ENCODE results near the gene CPNE2. TPM values are rescaled to one million over a fixed set of nuclear protein-coding genes. Genes with fewer than 3 reads are reported as not detected.

CPNE2 gene
- total and polyA plus RNA-seq, 8 donors: 8.7 to 55.4 (median 26.1) TPM

DNA sequence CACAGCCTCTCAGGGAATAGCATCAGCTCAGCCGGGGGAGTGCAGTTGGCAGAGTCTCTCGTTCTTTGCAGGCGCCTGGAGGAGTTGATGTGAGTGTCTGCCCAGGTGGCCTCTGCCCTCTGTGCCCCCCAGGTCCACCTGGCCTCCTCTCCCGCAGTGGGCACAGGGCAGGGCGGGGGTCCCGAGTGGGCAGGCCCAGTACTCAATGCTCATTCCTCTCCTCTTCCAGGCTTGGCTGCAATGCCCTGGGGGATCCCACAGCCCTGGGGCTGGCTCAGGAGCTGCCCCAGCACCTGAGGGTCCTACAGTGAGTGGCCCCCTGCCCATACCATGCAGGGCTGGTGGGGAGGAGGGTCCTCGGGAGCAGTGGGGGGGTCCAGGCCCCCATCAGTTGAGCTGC lies 14.7 kb upstream of the CPNE2 start:
- H3K36me3 ChIP-seq: peaks cover 7 to 89% (median 52%) of the 10 kb centered on the region in 4 donors
- no peak overlapping the region for H3K27ac ChIP-seq
- H3K4me1 ChIP-seq: no peaks in the 10 kb centered on the region
- no peaks in the 10 kb centered on the region for H3K9me3 ChIP-seq
- TF ChIP-seq POLR2AphosphoS5 (IDR thresholded peaks at IDR 0.05) (no peak), POLR2A (IDR thresholded peaks at IDR 0.05) (no peak), EP300 (IDR thresholded peaks at IDR 0.05) (no peak), CTCF (IDR thresholded peaks at IDR 0.05) (no peak)
- no peaks in the 10 kb centered on the region for H3K27me3 ChIP-seq
- intact Hi-C loops (cut with DNase I; ENCODE audit: low total_unique reads): no loop called here
- H3K4me3 ChIP-seq: no peak overlapping the region
- DNase-seq: no peak
- WGBS, 5 donors: 75 to 90% (median 81%) methylated on average over 2 to 7 of the region's 7 CpGs

- intact Hi-C loops (cut with DNase I; ENCODE audit: low total_unique reads): loop anchor here (10.0 kb wide), 1 partner anchor 83 kb away; no protein-coding TSS in a partner anchor
- Histone ChIP-seq H3K27ac (no peak overlapping the region), H3K27me3 (no peaks in the 10 kb centered on the region), H3K36me3 (peaks cover 4 to 58% (median 33%) of the 10 kb centered on the region in 4 donors), H3K9me3 (no peaks in the 10 kb centered on the region), H3K4me3 (no peak overlapping the region), H3K4me1 (peaks cover 0 to 10% (median 6%) of the 10 kb centered on the region in 4 donors)
- TF ChIP-seq EP300 (IDR thresholded peaks at IDR 0.05): no peak
- TF ChIP-seq POLR2A (IDR thresholded peaks at IDR 0.05): no peak
- no peak for TF ChIP-seq POLR2AphosphoS5 (IDR thresholded peaks at IDR 0.05)
- TF ChIP-seq CTCF (IDR thresholded peaks at IDR 0.05): no peak
- no peak for DNase-seq
Measured at GRCh38 chr16:57081744-57082143, 10.6 kb upstream of the CPNE2 start.

DNA sequence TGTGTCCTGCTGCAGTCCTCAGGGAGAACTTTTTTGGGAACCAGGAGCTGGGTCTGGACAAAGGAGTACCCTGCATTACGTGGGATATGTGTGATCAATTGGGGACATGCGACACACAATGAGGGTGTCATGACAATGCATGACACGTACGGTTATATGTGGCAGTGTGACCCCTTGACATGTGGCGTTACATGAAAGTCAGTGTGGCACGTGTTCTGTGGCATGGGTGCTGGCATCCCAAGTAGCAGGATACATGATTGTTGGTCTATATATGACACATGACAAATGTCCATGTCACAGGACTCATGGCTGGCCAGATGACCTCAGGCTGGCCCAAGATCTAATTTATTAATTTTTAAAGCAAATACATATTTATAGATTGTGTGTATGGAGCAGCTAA lies 9.7 kb upstream of the CPNE2 start:
- H3K4me3 ChIP-seq: no peak overlapping the region
- peaks cover 4 to 49% (median 24%) of the 10 kb centered on the region in 4 donors for H3K36me3 ChIP-seq
- intact Hi-C loops (cut with DNase I; ENCODE audit: low total_unique reads): loop anchor here (10.0 kb wide), 1 partner anchor 82 kb away; no protein-coding TSS in a partner anchor
- H3K27ac ChIP-seq: no peak overlapping the region
- H3K9me3 ChIP-seq: no peaks in the 10 kb centered on the region
- H3K27me3 ChIP-seq: no peaks in the 10 kb centered on the region
- no peak for DNase-seq
- 86 to 93% (median 91%) methylated on average over 6 of the region's 6 CpGs for WGBS, 5 donors
- no peak for TF ChIP-seq POLR2A (IDR thresholded peaks at IDR 0.05)
- TF ChIP-seq POLR2AphosphoS5 (IDR thresholded peaks at IDR 0.05): no peak
- TF ChIP-seq EP300 (IDR thresholded peaks at IDR 0.05): no peak
- no peak for TF ChIP-seq CTCF (IDR thresholded peaks at IDR 0.05)
- peaks cover 0 to 10% (median 6%) of the 10 kb centered on the region in 4 donors for H3K4me1 ChIP-seq

- DNase-seq: no peak
- intact Hi-C loops (cut with DNase I; ENCODE audit: low total_unique reads): loop anchor here (10.0 kb wide), 1 partner anchor 81 kb away; no protein-coding TSS in a partner anchor
Measured at GRCh38 chr16:57083485-57084126, 8.8 kb upstream of the CPNE2 start.

More at GRCh38 chr16:57083485-57084126, 8.8 kb upstream of the CPNE2 start:
- Histone ChIP-seq H3K27ac (no peak overlapping the region), H3K27me3 (no peaks in the 10 kb centered on the region), H3K4me1 (peaks cover 0 to 10% (median 6%) of the 10 kb centered on the region in 4 donors), H3K36me3 (peaks cover 4 to 40% (median 20%) of the 10 kb centered on the region in 4 donors), H3K9me3 (no peaks in the 10 kb centered on the region), H3K4me3 (no peak overlapping the region)
- TF ChIP-seq CTCF (IDR thresholded peaks at IDR 0.05): no peak
- no peak for TF ChIP-seq POLR2AphosphoS5 (IDR thresholded peaks at IDR 0.05)
- TF ChIP-seq EP300 (IDR thresholded peaks at IDR 0.05): no peak
- TF ChIP-seq POLR2A (IDR thresholded peaks at IDR 0.05): no peak
- 72 to 84% (median 76%) methylated on average over 7 of the region's 7 CpGs for WGBS, 5 donors
